NCI-H774 (cell line): ENCODE data around the gene APOD.
"Not testable (repeated sequence)": the region's sequence is repeated elsewhere in the genome, so short reads cannot be mapped to it uniquely, and the experiment has no call there.

Experiments used
- DNase-seq: peaks from one replicate; lab custom pipeline; 2025; lab: John Stamatoyannopoulos, UW

APOD gene

GRCh38 chr3:195583831-195584542, at the start of gene APOD:
APOD (minus strand) TSS chr3:195583940; CDS start chr3:195579461, 4,479 bp downstream.
- DNase-seq, result peak; percentile 35

GRCh38 chr3:195633351-195633750, 49.6 kb upstream of the APOD start:
- not testable (repeated sequence) for DNase-seq

- DNase-seq, result not testable (repeated sequence)
Measured at GRCh38 chr3:195632501-195633185, 48.9 kb upstream of the APOD start.

- not testable (repeated sequence) for DNase-seq
Measured at GRCh38 chr3:195632046-195632445, 48.3 kb upstream of the APOD start.

- DNase-seq, result not testable (repeated sequence)
Measured at GRCh38 chr3:195630938-195631495, 47.3 kb upstream of the APOD start.

GRCh38 chr3:195630086-195630917, 46.6 kb upstream of the APOD start:
- not testable (repeated sequence) for DNase-seq

GRCh38 chr3:195629682-195630081, 45.9 kb upstream of the APOD start:
- DNase-seq, result not testable (repeated sequence)

- not testable (repeated sequence) for DNase-seq
Measured at GRCh38 chr3:195628386-195628920, 44.7 kb upstream of the APOD start.

GRCh38 chr3:195627515-195628385, 44.0 kb upstream of the APOD start:
- DNase-seq, result not testable (repeated sequence)

GRCh38 chr3:195624603-195625560, 41.1 kb upstream of the APOD start:
- DNase-seq, result not testable (repeated sequence)

- not testable (repeated sequence) for DNase-seq
Measured at GRCh38 chr3:195624171-195624570, 40.4 kb upstream of the APOD start.

- not testable (repeated sequence) for DNase-seq
Measured at GRCh38 chr3:195623217-195623965, 39.7 kb upstream of the APOD start.

GRCh38 chr3:195622523-195623170, 38.9 kb upstream of the APOD start:
- DNase-seq, result not testable (repeated sequence)

GRCh38 chr3:195622012-195622411, 38.3 kb upstream of the APOD start:
- not testable (repeated sequence) for DNase-seq

GRCh38 chr3:195621095-195621494, 37.4 kb upstream of the APOD start:
- not testable (repeated sequence) for DNase-seq

- not testable (repeated sequence) for DNase-seq
Measured at GRCh38 chr3:195620476-195620875, 36.7 kb upstream of the APOD start.

GRCh38 chr3:195619591-195620369, 36.0 kb upstream of the APOD start:
- DNase-seq, result not testable (repeated sequence)
